K562 (cell line): ENCODE measurements around the gene ZNF74. TPM values are rescaled to one million over a fixed set of nuclear protein-coding genes. Genes with fewer than 3 reads are reported as not detected.

ENCODE experiments used
- E2F4 ChIP-seq: sonication (generic); formaldehyde crosslinking; IDR thresholded peaks from 2 replicates; pipeline ENCODE4 v1.8.0; 2022; ENCODE audit warnings: mild to moderate bottlenecking, low read depth, missing genetic modification reagents
- ETV1 ChIP-seq: fragments of 450-650 bp; conservative IDR thresholded peaks from 2 replicates; pipeline ENCODE4 v1.6.1; 2016; ENCODE audit warnings: missing genetic modification characterization, control low read depth, low read depth, missing compliant biosample characterization
- HMBOX1 ChIP-seq: sonication (generic); IDR thresholded peaks from 2 replicates; pipeline ENCODE4 v1.6.1; 2016
- IRF2 ChIP-seq: sonication (generic); formaldehyde crosslinking; IDR thresholded peaks from 2 replicates; pipeline ENCODE4 v1.8.1; 2022; ENCODE audit warnings: mild to moderate bottlenecking, missing genetic modification reagents
- JUND ChIP-seq, 2 experiments: IDR thresholded peaks; 2 replicates in 1 of 2; 3 replicates in 1 of 2; pipeline ENCODE4 v1.6.1; 2011; ENCODE audit warnings: borderline replicate concordance in 2 of 2, low read depth in 2 of 2, low read length in 2 of 2, improper control_type of control experiment in 1 of 2, missing biosample characterization in 1 of 2, missing genetic modification characterization in 1 of 2, missing genetic modification reagents in 1 of 2
- NBN ChIP-seq: fragments of 450-650 bp; IDR thresholded peaks from 2 replicates; pipeline ENCODE4 v1.6.1; 2016; ENCODE audit warnings: low read depth, mild to moderate bottlenecking
- NFE2 ChIP-seq: IDR thresholded peaks from 2 replicates; pipeline ENCODE4 v1.6.1; 2014; ENCODE audit warnings: antibody characterized with exemption, low read depth
- NFIX ChIP-seq: fragments of 250-450 bp; sonication (Bioruptor Pico); IDR thresholded peaks from 2 replicates; pipeline ENCODE4 v1.4.0; 2020; ENCODE audit warnings: low read depth, mild to moderate bottlenecking, moderate library complexity
- NR2C1 ChIP-seq, 2 experiments: fragments of 450-650 bp; IDR thresholded peaks; 2 replicates each; pipeline ENCODE4 v1.6.1; 2017; ENCODE audit warnings: mild to moderate bottlenecking in 2 of 2, antibody characterized with exemption in 1 of 2, inconsistent platforms in 1 of 2, missing compliant biosample characterization in 1 of 2, missing genetic modification characterization in 1 of 2
- PTRF ChIP-seq: fragments of 450-650 bp; IDR thresholded peaks from 2 replicates; pipeline ENCODE4 v1.6.1; 2016; ENCODE audit warnings: mild to moderate bottlenecking, missing genetic modification characterization, missing compliant biosample characterization
- RHOXF2B ChIP-seq: fragments of 250-450 bp; sonication (Bioruptor Pico); conservative IDR thresholded peaks from 2 replicates; pipeline ENCODE4 v1.5.1; 2021
- SNRNP70 ChIP-seq: fragments of 200-400 bp; formaldehyde crosslinking; optimal IDR thresholded peaks from 2 replicates; pipeline ENCODE3; 2017; ENCODE audit warnings: low read depth, low read length
- SPI1 ChIP-seq: IDR thresholded peaks from 2 replicates; pipeline ENCODE4 v1.6.1; 2011; ENCODE audit warnings: low read depth, low read length, control low read depth, borderline replicate concordance
- TCF7 ChIP-seq: sonication (generic); IDR thresholded peaks from 2 replicates; pipeline ENCODE4 v1.6.1; 2016; ENCODE audit warnings: antibody characterized with exemption, borderline replicate concordance
- USF2 ChIP-seq: sonication (generic); formaldehyde crosslinking; IDR thresholded peaks from 2 replicates; pipeline ENCODE4 v1.5.0; 2020; ENCODE audit warnings: missing genetic modification reagents
- ZNF239 ChIP-seq: fragments of 250-450 bp; sonication (Bioruptor Pico); IDR thresholded peaks from 2 replicates; pipeline ENCODE4 v1.4.0; 2020; ENCODE audit warnings: mild to moderate bottlenecking
- ZNF57 ChIP-seq: fragments of 450-650 bp; formaldehyde crosslinking; IDR thresholded peaks from 2 replicates; pipeline ENCODE4 v1.4.0; 2020; ENCODE audit warnings: mild to moderate bottlenecking, moderate library complexity
- ZNF740 ChIP-seq, 3 experiments: fragments of 200-800 bp in 1 of 3; sonication (Bioruptor generic) in 1 of 3; sonication (generic) in 1 of 3; formaldehyde crosslinking in 1 of 3; IDR thresholded peaks; 2 replicates each; pipeline versions ENCODE4 v1.6.1 to v1.8.0; 2016 to 2022; ENCODE audit warnings: mild to moderate bottlenecking in 2 of 3, missing compliant biosample characterization in 2 of 3, missing genetic modification characterization in 2 of 3, missing genetic modification reagents in 1 of 3
- ZNF77 ChIP-seq: fragments of 250-450 bp; sonication (Bioruptor Pico); IDR thresholded peaks from 2 replicates; pipeline ENCODE4 v1.5.0; 2020
- polyA plus RNA-seq, 8 experiments: library from polyadenylated mRNA; depleted of rRNA in 4 of 8; stranded (reverse) in 5 of 8; unstranded in 3 of 8; fragments of >200 nt; fragmentation: Nextera tagmentation in 2 of 8; fragmentation: Illumina TruSeq in 1 of 8; extraction: Ambion mirVana in 2 of 8; extraction: Trizol in 1 of 8; gene quantifications; 2 replicates each; pipeline versions ENCODE4 v1.2.1 to v1.2.3, GENCODE V29; 2011 to 2014; ENCODE audit warnings: inconsistent platforms in 1 of 8, missing spikeins in 1 of 8
- total RNA-seq, 7 experiments: library from RNA; depleted of rRNA in 6 of 7; stranded (reverse); fragments of >200 nt in 6 of 7; fragmentation: Illumina TruSeq in 2 of 7; extraction: Trizol in 2 of 7; gene quantifications; 2 replicates each; pipeline versions ENCODE4 v1.2.1 to v1.2.3, GENCODE V29; 2011 to 2021; ENCODE audit warnings: low replicate concordance in 1 of 7
- TF ChIP-seq, protein P1 (sequence below): sonication (generic); formaldehyde crosslinking; IDR thresholded peaks from 2 replicates; pipeline ENCODE4 v1.9.0; 2022; ENCODE audit warnings: mild to moderate bottlenecking, missing genetic modification reagents
- TF ChIP-seq, protein P2 (sequence below): fragments of 450-650 bp; formaldehyde crosslinking; conservative IDR thresholded peaks from 2 replicates; pipeline ENCODE4 v1.4.0; 2022; ENCODE audit warnings: mild to moderate bottlenecking, missing genetic modification characterization

ZNF74 gene
- total and polyA plus RNA-seq, 9 of the 15 experiments (the other 6 are each of a cell fraction or from before 2014, with no cell fraction given): 2.4 to 53.5 (median 31.5) TPM

DNA sequence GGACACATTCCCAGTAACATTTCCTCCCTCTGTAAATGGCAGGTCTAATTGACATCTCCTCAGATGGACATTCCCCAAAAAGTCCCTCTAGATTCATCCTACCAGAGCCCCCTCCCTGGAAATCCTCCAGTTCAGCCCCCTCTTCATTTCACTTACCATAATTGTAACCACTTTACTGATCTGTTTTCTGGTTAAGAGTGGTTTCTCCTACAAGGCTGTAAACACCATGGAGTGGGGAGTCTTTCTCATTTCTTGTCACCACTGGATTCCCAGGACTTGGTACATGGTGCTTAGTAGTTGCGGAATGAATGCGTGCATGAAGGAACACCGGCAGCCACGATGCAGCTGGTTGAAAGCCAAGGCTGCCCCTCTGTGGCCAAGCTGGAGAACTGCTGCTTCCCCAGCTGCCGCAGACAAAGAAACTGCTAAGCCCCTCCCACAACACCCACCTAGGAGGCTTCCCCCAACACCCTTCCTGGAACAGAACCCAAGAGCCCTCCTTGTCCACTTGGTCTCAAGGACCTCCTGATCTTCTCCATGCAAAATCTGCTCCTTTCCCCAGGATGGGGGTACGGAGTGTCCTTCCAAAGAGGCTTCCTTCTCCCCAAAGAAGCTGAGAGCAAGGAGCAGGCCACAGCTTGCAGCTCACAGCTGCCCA is 62.2 kb downstream of the ZNF74 start (continued):
- no peak for TF ChIP-seq USF2 (CRISPR knock-in tag)
- no peak for TF ChIP-seq ZNF77 (CRISPR knock-in tag)
- TF ChIP-seq NBN: peak; percentile 23; the same call in 1 of the 2 replicates
- TF ChIP-seq, protein P1, sequence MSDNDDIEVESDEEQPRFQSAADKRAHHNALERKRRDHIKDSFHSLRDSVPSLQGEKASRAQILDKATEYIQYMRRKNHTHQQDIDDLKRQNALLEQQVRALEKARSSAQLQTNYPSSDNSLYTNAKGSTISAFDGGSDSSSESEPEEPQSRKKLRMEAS (CRISPR knock-in tag): peak; percentile 85
- TF ChIP-seq ZNF239 (CRISPR knock-in tag): no peak
- peak; percentile 89; the same call in 1 of the 2 replicates for TF ChIP-seq RHOXF2B (CRISPR knock-in tag)
- 0 out of 2 replicates have a peak, but pooled peaks have one; percentile 21 for TF ChIP-seq ZNF57 (CRISPR knock-in tag)
- TF ChIP-seq PTRF (tag): no peak
- TF ChIP-seq TCF7: no peak; the same call in 1 of the 2 replicates
- TF ChIP-seq HMBOX1: no peak
- TF ChIP-seq NR2C1 (IDR thresholded peaks at IDR 0.05): no peak
- TF ChIP-seq NR2C1 (tag; IDR thresholded peaks at IDR 0.05): no peak
- TF ChIP-seq ZNF740 (CRISPR knock-in tag; IDR thresholded peaks at IDR 0.05): 0 out of 2 replicates have a peak, but pooled peaks have one; percentile 11
- no peak for TF ChIP-seq ZNF740 (tag; IDR thresholded peaks at IDR 0.05)
- peak; percentile 85 for TF ChIP-seq JUND (IDR thresholded peaks at IDR 0.05; ENCODE audit: borderline replicate concordance, low read depth, low read length)
- TF ChIP-seq JUND (tag; IDR thresholded peaks at IDR 0.05; ENCODE audit: borderline replicate concordance, low read depth, low read length): peak; percentile 62; the same call in 1 of the 3 replicates
- no peak for TF ChIP-seq IRF2 (CRISPR knock-in tag)
- TF ChIP-seq, protein P2, sequence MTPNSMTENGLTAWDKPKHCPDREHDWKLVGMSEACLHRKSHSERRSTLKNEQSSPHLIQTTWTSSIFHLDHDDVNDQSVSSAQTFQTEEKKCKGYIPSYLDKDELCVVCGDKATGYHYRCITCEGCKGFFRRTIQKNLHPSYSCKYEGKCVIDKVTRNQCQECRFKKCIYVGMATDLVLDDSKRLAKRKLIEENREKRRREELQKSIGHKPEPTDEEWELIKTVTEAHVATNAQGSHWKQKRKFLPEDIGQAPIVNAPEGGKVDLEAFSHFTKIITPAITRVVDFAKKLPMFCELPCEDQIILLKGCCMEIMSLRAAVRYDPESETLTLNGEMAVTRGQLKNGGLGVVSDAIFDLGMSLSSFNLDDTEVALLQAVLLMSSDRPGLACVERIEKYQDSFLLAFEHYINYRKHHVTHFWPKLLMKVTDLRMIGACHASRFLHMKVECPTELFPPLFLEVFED (CRISPR knock-in tag): no peak; the same call in none of the 2 replicates
- TF ChIP-seq E2F4 (CRISPR knock-in tag): peak; percentile 66; the same call in 1 of the 2 replicates
- TF ChIP-seq ETV1 (tag): no peak
- TF ChIP-seq SPI1: peak; percentile 34; the same call in 1 of the 2 replicates
- TF ChIP-seq NFIX: 0 out of 2 replicates have a peak, but pooled peaks have one; percentile 7
- no peak for TF ChIP-seq SNRNP70
- TF ChIP-seq NFE2: 0 out of 2 replicates have a peak, but pooled peaks have one; percentile 39
